H1 (cell line): ENCODE results near the gene COL4A1.

Experiments used
- BACH1 ChIP-seq: IDR thresholded peaks from 2 replicates; pipeline ENCODE4 v1.6.1; 2012; ENCODE audit warnings: low read length, improper control_type of control experiment
- CREB1 ChIP-seq: IDR thresholded peaks from 2 replicates; pipeline ENCODE4 v1.6.1; 2012; ENCODE audit warnings: inconsistent platforms
- CTCF ChIP-seq, 3 experiments: IDR thresholded peaks; 1 replicate in 2 of 3; 2 replicates in 1 of 3; pipeline versions ENCODE4 v1.5.1 to v1.6.1; 2011; ENCODE audit warnings: low read length in 3 of 3, mild to moderate bottlenecking in 3 of 3, inconsistent platforms in 2 of 3, low read depth in 1 of 3, moderate library complexity in 1 of 3; ENCODE audit not compliant: insufficient read depth in 1 of 3; ENCODE audit errors: control extremely low read depth in 1 of 3
- EZH2 ChIP-seq: fragments of 200-600 bp; sonication (generic); IDR thresholded peaks from 2 replicates; pipeline ENCODE4 v1.7.1; 2012; ENCODE audit warnings: low read depth, mild to moderate bottlenecking, moderate library complexity, low read length, inconsistent platforms; ENCODE audit not compliant: severe bottlenecking
- GABPA ChIP-seq: IDR thresholded peaks from 2 replicates; pipeline ENCODE4 v1.6.1; 2011; ENCODE audit warnings: mild to moderate bottlenecking, low read length, moderate library complexity, borderline replicate concordance; ENCODE audit not compliant: insufficient read depth
- MAX ChIP-seq: IDR thresholded peaks from 2 replicates; pipeline ENCODE4 v1.6.1; 2012; ENCODE audit warnings: inconsistent platforms
- NRF1 ChIP-seq: IDR thresholded peaks from 2 replicates; pipeline ENCODE4 v1.6.1; 2011; ENCODE audit warnings: mild to moderate bottlenecking, low read depth, low read length, improper control_type of control experiment
- RAD21 ChIP-seq, 2 experiments: IDR thresholded peaks in 1 of 2; conservative IDR thresholded peaks in 1 of 2; 2 replicates each; pipeline ENCODE4 v1.6.1; 2011; ENCODE audit warnings: low read depth in 2 of 2, low read length in 2 of 2, improper control_type of control experiment in 1 of 2, inconsistent platforms in 1 of 2, mild to moderate bottlenecking in 1 of 2, moderate library complexity in 1 of 2
- SIX5 ChIP-seq: IDR thresholded peaks from 2 replicates; pipeline ENCODE4 v1.6.1; 2011; ENCODE audit warnings: mild to moderate bottlenecking, low read depth, low read length
- SP1 ChIP-seq: IDR thresholded peaks from 2 replicates; pipeline ENCODE4 v1.6.1; 2011; ENCODE audit warnings: low read depth, low read length
- SUZ12 ChIP-seq: fragments of 200-600 bp; sonication (generic); IDR thresholded peaks from 2 replicates; pipeline ENCODE4 v1.6.1; 2012; ENCODE audit warnings: mild to moderate bottlenecking, inconsistent platforms, low read length, moderate library complexity, mixed read lengths
- TAF1 ChIP-seq: IDR thresholded peaks from 2 replicates; pipeline ENCODE4 v1.6.1; 2011; ENCODE audit warnings: mild to moderate bottlenecking, low read depth, low read length

- TF ChIP-seq CREB1 (no peak), SP1 (no peak), GABPA (no peak), RAD21 (IDR thresholded peaks at IDR 0.05 in 1 of 2, conservative IDR thresholded peaks at IDR 0.05 in 1 of 2; ENCODE audit: low read depth in 2 of 2, low read length in 2 of 2) (no peak), TAF1 (no peak), MAX (no peak), EZH2 (no peak), CTCF (IDR thresholded peaks at IDR 0.05; ENCODE audit: control extremely low read depth in 1 of 3, insufficient read depth in 1 of 3, low read depth in 1 of 3, low read length in 3 of 3) (no peak), SIX5 (no peak), BACH1 (no peak), NRF1 (no peak), SUZ12 (no peak)
Observed at GRCh38 chr13:110105136-110105535, 201.8 kb downstream of the COL4A1 start.
